K562 (cell line): ENCODE measurements around the gene SAMD11. TPM values are rescaled to one million over a fixed set of nuclear protein-coding genes. Genes with fewer than 3 reads are reported as not detected.

ENCODE experiments used
- ATAC-seq: fragments of 200-7000 bp; cut with Tn5 transposase; 3 replicates; pipeline ENCODE4 v1.9.1; 2020; ENCODE audit warnings: moderate library complexity
- BruUV-seq: library from RNA; stranded (reverse); fragments of 400-500 nt; replicated peaks from 2 replicates; lab custom pipeline; 2021; lab: Mats Ljungman, UMichigan
- CTCF ChIA-PET: fragments of 300-600 bp; formaldehyde crosslinking; extraction: SDS; loops from one replicate; lab custom pipeline; 2021; ENCODE audit warnings: low intra/inter-chr PET ratio; lab: Yijun Ruan, JAX
- POLR2A ChIA-PET: fragments of 300-600, 350-650 bp; sonication (Branson Sonifier 250); formaldehyde crosslinking; extraction: SDS; loops from one replicate; lab custom pipeline; 2021; ENCODE audit warnings: antibody characterized with exemption, inconsistent platforms; lab: Yijun Ruan, JAX
- DNase-seq, 4 experiments: peaks; one replicate each; pipeline versions ENCODE4 v3.0.0 to v3.0.0-alpha.2; 2011 to 2018; ENCODE audit warnings: low spot score in 3 of 4, mixed read lengths in 3 of 4; ENCODE audit errors: extremely low read depth in 1 of 4
- FAIRE-seq: peaks from 2 replicates; lab custom pipeline; 2011; peaks lifted over from hg19 to GRCh38; lab: Jason Lieb, UNC
- H2AFZ ChIP-seq: 2 replicates; pipeline ENCODE4 v1.6.0; 2011; ENCODE audit warnings: low read depth, low read length, control low read depth, inconsistent platforms
- H3K27ac ChIP-seq: fragments of 200-600 bp; 3 replicates; pipeline ENCODE4 v1.8.0; 2011; ENCODE audit warnings: low read depth, mild to moderate bottlenecking, control low read depth, inconsistent platforms, low read length, moderate library complexity, mixed read lengths; ENCODE audit errors: extremely low read depth
- H3K27me3 ChIP-seq, 2 experiments: fragments of 300-600 bp in 1 of 2; 2 replicates in 1 of 2; 3 replicates in 1 of 2; pipeline versions ENCODE4 v1.6.0 to v1.8.0; 2011; ENCODE audit warnings: inconsistent platforms in 2 of 2, low read length in 2 of 2, mild to moderate bottlenecking in 1 of 2, mixed read lengths in 1 of 2, moderate library complexity in 1 of 2; ENCODE audit not compliant: control insufficient read depth in 2 of 2, insufficient read depth in 2 of 2
- H3K36me3 ChIP-seq: fragments of 300-600 bp; 3 replicates; pipeline ENCODE4 v1.8.0; 2011; ENCODE audit warnings: mild to moderate bottlenecking, low read length, inconsistent platforms; ENCODE audit not compliant: control insufficient read depth, insufficient read depth
- H3K4me1 ChIP-seq, 2 experiments: fragments of 200-600 bp in 1 of 2; replicated peaks in 1 of 2; 2 replicates in 1 of 2; 3 replicates in 1 of 2; pipeline versions ENCODE4 v1.5.1 to v1.8.0; 2011; ENCODE audit warnings: inconsistent platforms in 2 of 2, low read length in 2 of 2, mild to moderate bottlenecking in 1 of 2, mixed read lengths in 1 of 2, moderate library complexity in 1 of 2; ENCODE audit not compliant: control insufficient read depth in 2 of 2, insufficient read depth in 2 of 2
- H3K4me2 ChIP-seq: 2 replicates; pipeline ENCODE4 v1.6.1; 2011; ENCODE audit warnings: low read length, control low read depth, inconsistent platforms, mixed read lengths; ENCODE audit not compliant: insufficient read depth
- H3K4me3 ChIP-seq: fragments of 200-600 bp; sonication (generic), shearing (Covaris generic); 2 replicates; pipeline ENCODE4 v1.5.1; 2016; ENCODE audit warnings: control low read depth, inconsistent platforms
- H3K79me2 ChIP-seq: fragments of 200-600 bp; 3 replicates; pipeline ENCODE4 v1.8.0; 2011; ENCODE audit warnings: low read length, inconsistent platforms; ENCODE audit not compliant: control insufficient read depth, insufficient read depth
- H3K9ac ChIP-seq, 2 experiments: 2 replicates each; pipeline versions ENCODE4 v1.6.0 to v1.6.1; 2011; ENCODE audit warnings: low read depth in 2 of 2, low read length in 2 of 2, control low read depth in 1 of 2, inconsistent platforms in 1 of 2, mild to moderate bottlenecking in 1 of 2, mixed read lengths in 1 of 2; ENCODE audit not compliant: insufficient read depth in 1 of 2
- H3K9me1 ChIP-seq: one replicate; pipeline ENCODE4 v1.6.0; 2011; ENCODE audit warnings: inconsistent platforms, mild to moderate bottlenecking, low read length, moderate library complexity; ENCODE audit not compliant: control insufficient read depth, insufficient read depth
- H3K9me3 ChIP-seq: replicated peaks from 2 replicates; pipeline ENCODE4 v1.5.1; 2011; ENCODE audit warnings: low read depth, low read length, inconsistent platforms; ENCODE audit not compliant: control insufficient read depth, insufficient read depth
- H4K20me1 ChIP-seq: replicated peaks from 2 replicates; pipeline ENCODE4 v1.6.1; 2011; ENCODE audit warnings: low read length, inconsistent platforms, mixed read lengths; ENCODE audit not compliant: control insufficient read depth, insufficient read depth
- HMG20A ChIP-seq: fragments of 450-650 bp; formaldehyde crosslinking; conservative IDR thresholded peaks from 2 replicates; pipeline ENCODE4 v1.4.0; 2020; ENCODE audit warnings: mild to moderate bottlenecking, mixed read lengths
- ILK ChIP-seq: fragments of 450-650 bp; IDR thresholded peaks from 2 replicates; pipeline ENCODE4 v1.6.1; 2016; ENCODE audit warnings: missing genetic modification characterization, low read depth, mild to moderate bottlenecking, missing compliant biosample characterization, moderate library complexity, borderline replicate concordance
- RBFOX2 ChIP-seq: fragments of 200-400 bp; formaldehyde crosslinking; IDR thresholded peaks from 2 replicates; pipeline ENCODE4 v1.6.1; 2017; ENCODE audit warnings: low read depth, mild to moderate bottlenecking, low read length, moderate library complexity
- YY1 ChIP-seq, 3 experiments: IDR thresholded peaks; 2 replicates each; pipeline ENCODE4 v1.6.1; 2011; ENCODE audit warnings: low read length in 2 of 3, mild to moderate bottlenecking in 2 of 3, moderate library complexity in 2 of 3, borderline replicate concordance in 1 of 3, control low read depth in 1 of 3, low read depth in 1 of 3; ENCODE audit not compliant: insufficient read depth in 3 of 3, insufficient replicate concordance in 2 of 3, control insufficient read depth in 1 of 3, insufficient read length in 1 of 3; ENCODE audit errors: extremely low read depth in 1 of 3
- ZNF695 ChIP-seq: fragments of 450-650 bp; formaldehyde crosslinking; IDR thresholded peaks from 2 replicates; pipeline ENCODE4 v1.4.0; 2020; ENCODE audit warnings: mild to moderate bottlenecking, moderate library complexity
- WGBS: fragments of 100-300 bp; shearing (Covaris generic); methylation state at CpG from one replicate; pipeline ENCODE4 v1.1.6; 2016; ENCODE audit warnings: low coverage, mixed read lengths; ENCODE audit not compliant: insufficient coverage; ENCODE audit errors: missing lambda C conversion rate; 5-methylcytosine and 5-hydroxymethylcytosine counted together
- in situ Hi-C: fragments of 300-500 bp; cut with MboI; formaldehyde crosslinking; loops from 4 replicates; pipeline ENCODE4 v1.15.0; 2018; ENCODE audit warnings: inconsistent platforms, mixed read lengths
- intact Hi-C: fragments of 100-400 bp; cut with micrococcal nuclease; formaldehyde crosslinking; loops from 2 replicates; pipeline ENCODE4 v1.14.2; 2022
- polyA plus RNA-seq, 8 experiments: library from polyadenylated mRNA; depleted of rRNA in 4 of 8; stranded (reverse) in 5 of 8; unstranded in 3 of 8; fragments of >200 nt; fragmentation: Nextera tagmentation in 2 of 8; fragmentation: Illumina TruSeq in 1 of 8; extraction: Ambion mirVana in 2 of 8; extraction: Trizol in 1 of 8; gene quantifications; 2 replicates each; pipeline versions ENCODE4 v1.2.1 to v1.2.3, GENCODE V29; 2011 to 2014; ENCODE audit warnings: inconsistent platforms in 1 of 8, missing spikeins in 1 of 8
- total RNA-seq, 7 experiments: library from RNA; depleted of rRNA in 6 of 7; stranded (reverse); fragments of >200 nt in 6 of 7; fragmentation: Illumina TruSeq in 2 of 7; extraction: Trizol in 2 of 7; gene quantifications; 2 replicates each; pipeline versions ENCODE4 v1.2.1 to v1.2.3, GENCODE V29; 2011 to 2021; ENCODE audit warnings: low replicate concordance in 1 of 7
- TF ChIP-seq, protein P1 (sequence below): fragments of 250-450 bp; sonication (Bioruptor Pico); IDR thresholded peaks from 2 replicates; pipeline ENCODE4 v1.5.0; 2020; ENCODE audit warnings: mild to moderate bottlenecking

The SAMD11 gene
- total and polyA plus RNA-seq, 9 of the 15 experiments (the other 6 are each of a cell fraction or from before 2014, with no cell fraction given) = 0.07 to 0.82 (median 0.11) TPM; not detected in 2

DNA sequence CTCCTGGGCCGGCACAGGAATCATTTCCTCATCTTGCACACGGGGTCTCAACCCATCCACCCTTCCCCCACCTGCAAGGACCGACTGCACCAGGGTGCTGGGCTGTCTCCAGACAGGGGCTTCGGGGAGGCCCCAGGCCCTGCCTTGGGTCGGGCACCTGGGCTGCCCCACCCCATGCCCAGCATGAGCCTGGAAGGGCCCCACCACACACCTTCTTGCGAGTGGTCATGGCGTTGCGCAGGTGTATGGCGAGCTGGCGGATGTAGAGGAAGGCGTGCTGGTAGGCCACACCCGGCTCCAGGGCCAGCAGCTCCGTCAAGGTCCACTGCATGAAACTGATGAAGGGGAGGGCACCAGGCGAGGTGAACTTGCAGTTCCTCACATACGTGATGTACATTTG is 28.5 kb downstream of the SAMD11 start:
- ChIA-PET CTCF (no interaction called here), POLR2A (interaction anchor here (0.8 to 1.4 kb wide), 3 partner anchors 10 to 14 kb away, joined by 3 to 11 read pairs (median 4); no protein-coding TSS in a partner anchor)
- Histone ChIP-seq H3K36me3 (peaks cover 100% of the 10 kb centered on the region), H2AFZ (no peak overlapping the region), H3K4me1 (peaks cover 0 to 50% of the 10 kb centered on the region in 2 experiments; a peak in 2 of 5 replicates), H3K9me3 (no peaks in the 10 kb centered on the region), H3K27me3 (no peaks in the 10 kb centered on the region), H3K4me3 (no peak overlapping the region), H3K9ac (no peak overlapping the region), H3K9me1 (no peaks in the 10 kb centered on the region), H3K4me2 (no peak overlapping the region), H3K27ac (no peak overlapping the region), H3K79me2 (peaks cover 16% of the 10 kb centered on the region), H4K20me1 (peaks cover 10% of the 10 kb centered on the region)
- 100% methylated on average over 13 of the region's 15 CpGs for WGBS
- no TSS peak for BruUV-seq
- FAIRE-seq (no peak), ATAC-seq (no peak), DNase-seq (no peak)
- in situ Hi-C loops (no loop called here), intact Hi-C loops (no loop called here)
- no peak for TF ChIP-seq ILK (tag)
- TF ChIP-seq YY1 (IDR thresholded peaks at IDR 0.05; ENCODE audit: borderline replicate concordance in 1 of 3, control insufficient read depth in 1 of 3, extremely low read depth in 1 of 3, insufficient read depth in 3 of 3, insufficient read length in 1 of 3, insufficient replicate concordance in 2 of 3, low read depth in 1 of 3, low read length in 2 of 3) = no peak
- TF ChIP-seq ZNF695 (CRISPR knock-in tag) = no peak
- no peak for TF ChIP-seq HMG20A (CRISPR knock-in tag)
- TF ChIP-seq, protein P1, sequence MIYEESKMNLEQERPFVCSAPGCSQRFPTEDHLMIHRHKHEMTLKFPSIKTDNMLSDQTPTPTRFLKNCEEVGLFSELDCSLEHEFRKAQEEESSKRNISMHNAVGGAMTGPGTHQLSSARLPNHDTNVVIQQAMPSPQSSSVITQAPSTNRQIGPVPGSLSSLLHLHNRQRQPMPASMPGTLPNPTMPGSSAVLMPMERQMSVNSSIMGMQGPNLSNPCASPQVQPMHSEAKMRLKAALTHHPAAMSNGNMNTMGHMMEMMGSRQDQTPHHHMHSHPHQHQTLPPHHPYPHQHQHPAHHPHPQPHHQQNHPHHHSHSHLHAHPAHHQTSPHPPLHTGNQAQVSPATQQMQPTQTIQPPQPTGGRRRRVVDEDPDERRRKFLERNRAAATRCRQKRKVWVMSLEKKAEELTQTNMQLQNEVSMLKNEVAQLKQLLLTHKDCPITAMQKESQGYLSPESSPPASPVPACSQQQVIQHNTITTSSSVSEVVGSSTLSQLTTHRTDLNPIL (CRISPR knock-in tag) = no peak
- peak; percentile 52 for TF ChIP-seq RBFOX2
